HG03342 (cell line): ENCODE data around the gene LAMA4.
"Not testable (repeated sequence)": the region's sequence is repeated elsewhere in the genome, so short reads cannot be mapped to it uniquely, and the experiment has no call there.

ENCODE experiments used
- ATAC-seq: cut with Tn5 transposase; IDR thresholded peaks from one replicate; pipeline ENCODE4 v1.9.1; 2021; ENCODE audit warnings: mild to moderate bottlenecking, moderate library complexity; ENCODE audit not compliant: unreplicated experiment

The LAMA4 gene

DNA sequence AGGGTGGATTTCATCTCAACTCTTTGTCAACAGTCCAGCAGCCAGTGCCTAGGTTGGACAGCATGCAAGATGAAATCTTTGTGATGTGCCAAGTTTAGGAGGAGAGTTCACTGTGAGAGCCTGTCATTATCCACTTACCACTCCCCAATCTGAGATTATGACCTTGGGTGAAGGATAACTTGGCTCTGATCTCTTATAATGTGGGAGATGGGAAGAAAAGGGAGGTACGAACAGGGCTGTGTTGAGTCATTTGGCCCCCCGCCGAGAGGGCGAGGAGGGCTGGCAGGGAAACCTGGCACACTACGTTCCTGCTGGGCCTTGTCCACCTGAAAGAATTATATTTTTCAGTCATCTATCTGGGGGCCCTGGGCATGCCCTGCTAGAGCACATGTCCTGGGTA lies 35.8 kb downstream of the LAMA4 start:
- ATAC-seq, result no peak

DNA sequence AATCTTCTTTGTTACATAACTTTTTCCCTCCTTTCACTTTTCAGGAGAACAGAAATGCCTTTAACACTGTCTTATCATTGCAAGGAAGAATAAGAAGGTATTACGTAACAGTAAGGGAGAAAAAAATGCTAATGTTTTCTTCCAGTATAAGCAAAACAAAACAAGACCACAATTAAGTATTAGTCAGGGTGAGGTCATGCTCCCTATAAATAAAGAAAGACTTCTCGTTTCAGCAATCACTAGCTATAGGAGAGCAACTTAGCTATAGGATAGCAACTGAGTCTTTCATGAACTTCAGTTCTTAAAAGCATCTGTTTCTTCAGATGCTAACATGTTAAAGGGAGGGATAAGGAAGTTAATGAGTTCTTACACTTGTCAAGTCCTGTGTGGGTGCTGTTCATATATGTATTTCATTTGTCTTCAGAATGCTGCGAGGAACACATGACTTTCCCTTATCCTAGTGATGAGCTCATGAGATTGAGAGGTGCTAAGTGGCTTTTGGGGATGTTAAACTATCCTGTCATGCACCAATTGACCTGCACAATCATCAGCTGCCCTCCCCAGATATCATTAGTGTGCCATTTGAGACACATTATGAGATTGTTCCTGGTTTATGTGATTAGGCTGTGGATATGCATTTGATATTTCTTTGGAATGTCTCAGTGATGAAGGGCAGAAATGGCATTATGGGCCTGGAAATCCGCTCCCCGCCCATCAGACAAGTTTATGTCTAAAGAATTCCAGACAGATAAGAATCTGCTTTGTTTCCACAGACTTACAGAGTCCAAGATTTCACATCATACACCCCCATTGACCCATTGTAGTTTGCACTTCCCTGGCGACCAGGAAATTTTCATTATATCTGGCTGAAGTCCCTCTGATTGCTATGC lies 37.5 kb downstream of the LAMA4 start:
- ATAC-seq, result no peak

DNA sequence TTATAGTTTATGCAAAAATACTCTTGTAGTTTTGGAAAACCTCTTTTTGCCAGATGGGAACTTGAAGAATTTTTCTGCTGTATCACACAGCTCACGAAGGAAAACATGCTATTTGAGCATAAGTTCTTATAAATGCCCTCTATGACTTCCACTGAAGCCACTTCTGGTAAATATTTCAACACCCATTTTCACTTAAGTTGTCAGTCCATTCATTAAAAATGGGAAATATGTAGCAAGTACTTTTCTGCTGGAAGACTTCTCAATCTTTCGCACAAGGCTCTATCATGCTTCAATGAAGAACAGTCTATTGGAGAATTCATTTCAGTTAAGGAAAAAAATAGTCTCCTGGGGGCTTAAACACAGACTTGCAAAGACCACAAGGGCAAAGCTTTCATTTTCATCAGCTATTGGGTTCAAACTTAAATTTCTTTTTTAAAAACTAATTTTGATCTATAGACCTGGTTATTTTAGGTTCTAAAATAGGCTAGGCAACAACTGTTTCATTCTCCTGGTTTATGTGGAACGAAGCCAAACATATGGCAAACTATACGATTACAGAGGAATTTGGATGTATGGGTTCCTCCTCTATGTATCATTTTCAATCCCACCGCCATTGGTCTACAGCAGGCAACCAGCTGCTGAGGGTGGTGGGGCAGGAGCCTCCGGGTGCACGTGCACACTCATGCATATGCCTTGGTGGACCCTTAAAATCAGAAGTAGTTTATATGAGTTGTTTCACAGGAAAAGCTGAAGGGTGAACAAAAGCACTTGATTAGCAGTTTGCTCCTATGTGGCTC lies 38.7 kb downstream of the LAMA4 start:
- no peak for ATAC-seq

DNA sequence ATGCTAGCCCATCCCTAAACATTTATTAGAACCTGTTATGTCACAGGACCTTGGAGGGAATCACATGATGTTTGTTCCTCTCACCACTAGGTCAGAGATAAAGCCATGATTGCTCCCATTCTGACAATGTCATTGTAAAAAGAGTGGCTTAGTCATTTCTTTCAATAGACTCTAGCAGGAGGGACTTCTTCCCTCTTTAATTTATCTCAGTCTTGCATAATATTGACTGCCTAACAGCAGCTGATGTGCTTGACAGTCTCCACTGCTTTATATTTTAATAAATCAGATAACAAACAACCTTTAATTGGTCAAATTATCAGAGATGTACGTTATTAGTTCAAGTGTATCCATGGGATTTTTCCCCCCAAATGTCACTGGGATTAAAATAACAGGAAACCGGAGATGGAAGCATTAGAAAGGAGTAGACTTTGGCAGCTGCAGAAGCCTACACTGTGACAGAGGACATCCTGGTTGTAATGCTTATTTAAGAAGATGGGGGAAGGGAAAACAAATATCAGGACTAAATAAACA lies 39.6 kb downstream of the LAMA4 start:
- ATAC-seq, result no peak

DNA sequence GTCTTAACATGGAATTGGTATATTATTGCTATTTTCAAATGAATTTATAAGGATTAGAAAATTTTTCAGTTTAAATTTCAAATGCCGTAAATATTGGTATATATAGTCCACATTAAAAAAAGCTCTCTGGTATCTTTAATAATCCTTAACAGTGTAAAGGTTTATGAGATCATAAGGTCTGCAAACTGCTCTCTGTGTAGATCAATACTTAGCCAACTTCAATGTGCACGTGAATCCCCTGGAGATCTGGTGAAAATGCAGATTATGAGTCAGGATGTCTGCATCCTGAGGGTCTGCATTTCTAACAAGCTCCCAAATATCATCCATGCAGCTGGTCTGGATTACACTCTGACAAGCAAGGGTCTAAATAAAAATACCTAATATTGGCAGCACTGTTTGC lies 43.5 kb downstream of the LAMA4 start:
- no peak for ATAC-seq

DNA sequence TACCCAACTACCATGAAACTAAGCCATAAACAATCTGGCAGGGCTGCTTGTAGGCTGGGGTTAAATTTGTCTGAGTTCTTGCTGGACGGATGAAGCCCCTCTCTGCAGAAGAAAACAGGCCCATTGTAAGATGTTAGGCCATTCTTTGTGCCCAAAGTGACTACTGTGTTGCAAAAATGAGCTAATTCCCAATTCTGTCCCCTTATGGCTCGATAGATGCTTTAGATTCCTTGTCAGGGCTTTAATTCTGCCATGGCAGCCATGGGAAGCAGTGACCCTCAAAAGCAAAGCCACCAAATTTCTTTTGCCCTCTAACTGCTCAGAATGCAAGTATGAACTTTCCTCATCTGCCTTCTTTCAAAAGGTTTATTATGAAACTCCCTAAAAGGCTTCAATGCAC lies 45.2 kb downstream of the LAMA4 start:
- no peak for ATAC-seq

DNA sequence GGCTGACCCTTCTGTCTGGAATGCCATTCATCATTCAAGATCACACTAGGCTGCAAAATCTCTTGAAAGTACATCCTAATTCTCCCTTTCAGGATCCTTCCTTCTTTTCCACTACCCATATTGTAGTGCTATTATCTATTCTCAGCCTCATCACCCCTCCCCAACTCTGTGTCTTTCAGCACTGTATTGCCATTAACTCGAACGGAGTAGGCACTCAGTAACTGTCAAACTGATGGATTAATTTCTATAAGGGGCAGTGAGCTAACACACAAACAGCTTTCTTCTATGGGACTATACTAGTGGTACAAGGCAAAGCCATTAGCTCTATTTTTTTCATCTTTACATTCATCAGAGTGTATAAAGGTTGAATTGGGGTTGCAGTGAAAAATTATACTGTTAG lies 46.6 kb downstream of the LAMA4 start:
- ATAC-seq, result no peak

DNA sequence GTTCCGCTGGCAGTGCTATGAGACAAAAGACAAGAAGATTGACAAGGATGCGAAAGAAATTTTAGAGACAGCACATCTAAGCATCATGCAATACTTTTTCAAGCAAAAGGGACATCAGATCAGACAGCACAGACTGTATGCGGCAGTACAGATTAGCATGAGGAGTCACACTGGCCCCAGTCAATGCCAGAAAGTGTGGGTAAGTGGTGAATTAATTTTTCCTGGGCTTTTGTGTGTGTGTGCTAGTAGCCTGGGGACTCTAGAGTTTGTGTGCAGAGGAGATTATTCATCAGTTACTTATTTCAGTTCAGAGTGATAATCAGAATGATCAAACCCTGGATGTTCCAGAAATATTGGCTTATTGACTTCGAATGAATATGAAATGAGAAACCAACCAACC lies 47.2 kb downstream of the LAMA4 start:
- ATAC-seq, result no peak

DNA sequence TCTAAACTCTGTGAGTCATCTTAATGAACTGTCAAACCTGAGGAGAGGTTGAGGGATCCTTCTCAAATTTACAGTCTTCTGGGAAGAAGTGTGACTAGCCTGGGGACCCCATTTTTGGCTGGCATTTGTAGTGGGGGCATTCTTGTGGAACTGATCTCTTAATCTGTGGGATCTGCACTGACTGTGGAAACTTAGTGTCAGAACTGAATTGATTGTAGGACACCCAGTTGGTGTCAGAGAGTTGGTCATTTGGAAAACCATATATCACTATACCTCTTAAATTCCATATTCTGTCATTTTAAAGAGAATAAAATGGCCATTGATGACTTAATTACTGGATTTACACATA lies 48.3 kb downstream of the LAMA4 start:
- ATAC-seq, result no peak

DNA sequence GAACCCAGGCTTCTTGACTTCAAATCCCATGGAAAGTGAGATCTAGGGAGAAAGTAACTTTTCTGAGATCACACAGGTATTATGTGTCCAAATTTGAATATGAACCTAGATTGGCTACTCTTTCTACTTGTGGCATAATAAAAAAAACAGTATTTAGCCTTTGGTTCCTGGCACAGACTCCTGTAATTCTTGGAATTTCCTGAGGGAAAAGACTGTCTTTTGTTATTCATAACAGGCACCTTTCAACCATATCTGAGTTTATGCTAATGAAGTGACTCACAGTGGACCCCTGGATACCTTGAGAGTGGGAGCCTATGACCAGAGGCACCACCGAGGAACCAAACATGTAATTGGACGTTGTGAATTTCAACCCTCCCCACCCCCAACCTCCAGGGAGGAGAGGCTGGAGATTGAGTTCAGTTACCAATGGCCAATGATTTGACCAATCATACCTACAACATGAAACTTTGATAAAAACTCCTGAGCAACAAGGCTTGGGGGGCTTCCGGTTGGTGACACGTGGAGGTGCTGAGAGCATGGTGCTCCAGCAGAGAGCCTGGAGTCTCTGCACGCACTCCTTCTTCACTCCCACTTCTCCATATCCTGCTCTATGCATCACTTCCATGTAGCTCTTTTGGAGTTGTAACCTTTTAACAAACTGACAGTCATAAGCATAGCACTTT lies 48.8 kb downstream of the LAMA4 start:
- no peak for ATAC-seq

DNA sequence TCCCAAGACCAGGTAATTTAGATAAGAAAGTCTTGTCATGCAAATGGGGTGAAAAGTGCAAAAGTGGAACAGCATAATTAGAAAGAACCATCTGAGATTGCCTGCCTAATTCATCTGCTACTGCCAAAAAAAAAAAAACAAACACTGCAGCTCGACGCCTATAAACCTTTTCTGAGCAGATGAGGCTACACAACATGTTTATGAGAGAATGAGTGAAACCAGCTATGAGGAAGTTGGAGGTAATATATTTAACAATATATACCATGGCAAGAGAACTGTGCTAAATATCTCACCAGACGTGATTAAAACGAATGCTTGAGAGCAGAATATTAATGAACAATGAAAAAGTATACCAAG lies 50.0 kb downstream of the LAMA4 start:
- peak; percentile 37 for ATAC-seq

DNA sequence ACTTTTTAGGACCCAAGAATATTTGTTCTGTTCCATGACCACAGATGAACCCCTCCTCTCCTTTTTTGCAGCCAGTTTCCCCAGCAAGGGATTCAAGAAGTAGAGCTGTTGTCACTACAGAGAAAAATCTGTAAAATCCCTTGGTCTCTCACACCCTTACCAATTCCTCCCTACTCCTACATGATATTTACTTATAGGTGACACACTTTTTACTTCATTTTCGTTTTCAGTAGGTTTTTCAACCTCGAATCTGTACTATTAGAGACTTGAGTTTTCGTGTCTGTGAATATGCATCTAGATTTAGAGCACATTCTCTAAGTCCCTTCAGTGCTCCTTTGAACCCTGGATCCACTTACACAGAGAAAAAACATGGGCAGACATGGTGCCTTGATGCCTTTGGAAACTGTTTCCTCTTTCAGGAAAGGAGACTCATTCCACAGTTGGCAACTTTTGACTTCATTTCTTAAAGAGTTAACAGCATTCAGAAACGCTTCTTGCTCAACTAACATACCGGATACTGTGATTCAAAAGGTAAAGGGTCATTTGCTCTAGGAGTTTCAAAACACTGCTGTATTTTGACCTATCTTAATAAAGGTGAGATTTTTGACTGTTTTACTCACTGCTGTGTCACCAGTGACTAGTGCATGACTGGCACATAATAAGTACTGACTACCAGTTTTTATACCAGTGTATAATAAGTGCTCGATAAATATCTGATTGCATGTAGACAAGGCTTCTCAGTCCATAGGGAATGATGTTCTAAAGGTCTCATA lies 50.6 kb downstream of the LAMA4 start:
- ATAC-seq, result peak; percentile 61

DNA sequence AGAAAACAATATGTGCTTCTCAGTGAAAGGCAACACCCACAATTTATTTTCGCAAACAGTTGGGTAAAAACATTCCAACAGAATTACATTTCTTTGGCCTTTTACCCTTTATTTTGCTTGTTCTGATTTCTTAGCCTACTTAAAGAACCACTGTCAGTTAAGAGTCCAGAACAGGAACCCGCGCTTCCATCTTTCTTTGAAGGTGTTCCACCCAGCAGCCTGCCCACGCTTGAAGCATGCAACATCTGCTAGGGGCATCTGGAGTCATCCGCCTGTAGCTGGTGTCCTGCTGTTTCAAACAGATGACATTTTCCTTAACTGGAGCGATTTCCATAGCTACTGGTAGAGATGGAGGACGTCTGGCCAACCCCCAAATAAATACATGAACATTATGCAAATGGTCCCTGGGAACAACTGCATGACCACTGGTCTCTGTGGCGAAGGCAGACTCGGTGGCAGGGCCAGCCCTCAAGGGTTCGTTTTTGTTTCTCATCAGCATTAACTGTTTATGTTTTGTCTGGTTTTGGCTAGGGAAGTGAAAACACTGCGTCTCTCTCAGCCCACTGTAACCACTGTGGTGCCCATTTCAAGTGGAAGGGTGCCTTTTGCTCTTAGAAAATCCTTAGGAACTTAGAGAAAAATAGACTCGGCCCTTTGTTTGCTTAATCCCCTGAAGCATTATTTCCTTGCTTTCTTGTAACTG lies 51.6 kb downstream of the LAMA4 start:
- peak; percentile 85 for ATAC-seq

DNA sequence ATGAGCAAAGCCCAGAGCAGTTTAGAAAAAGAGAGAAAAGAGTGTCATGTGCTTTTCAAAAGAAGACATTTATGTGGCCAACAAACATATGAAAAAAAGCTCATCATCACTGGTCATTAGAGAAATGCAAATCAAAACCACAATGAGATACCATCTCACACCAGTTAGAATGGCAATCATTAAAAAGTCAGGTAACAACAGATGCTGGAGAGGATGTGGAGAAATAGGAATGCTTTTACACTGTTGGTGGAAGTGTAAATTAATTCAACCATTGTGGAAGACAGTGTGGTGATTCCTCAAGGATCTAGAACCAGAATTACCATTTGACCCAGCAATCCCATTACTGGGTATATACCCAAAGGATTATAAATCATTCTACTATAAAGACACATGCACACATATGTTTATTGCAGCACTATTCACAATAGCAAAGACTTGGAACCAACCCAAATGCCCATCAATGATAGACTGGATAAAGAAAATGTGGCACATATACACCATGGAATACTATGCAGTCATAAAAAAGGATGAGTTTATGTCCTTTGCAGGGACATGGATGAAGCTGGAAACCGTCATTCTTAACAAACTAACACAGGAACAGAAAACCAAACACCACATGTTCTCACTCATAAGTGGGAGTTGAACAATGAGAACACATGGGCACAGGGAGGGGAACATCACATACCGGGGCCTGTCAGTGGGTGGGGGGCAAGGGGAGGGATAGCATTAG lies 54.0 kb downstream of the LAMA4 start:
- ATAC-seq, result not testable (repeated sequence)

DNA sequence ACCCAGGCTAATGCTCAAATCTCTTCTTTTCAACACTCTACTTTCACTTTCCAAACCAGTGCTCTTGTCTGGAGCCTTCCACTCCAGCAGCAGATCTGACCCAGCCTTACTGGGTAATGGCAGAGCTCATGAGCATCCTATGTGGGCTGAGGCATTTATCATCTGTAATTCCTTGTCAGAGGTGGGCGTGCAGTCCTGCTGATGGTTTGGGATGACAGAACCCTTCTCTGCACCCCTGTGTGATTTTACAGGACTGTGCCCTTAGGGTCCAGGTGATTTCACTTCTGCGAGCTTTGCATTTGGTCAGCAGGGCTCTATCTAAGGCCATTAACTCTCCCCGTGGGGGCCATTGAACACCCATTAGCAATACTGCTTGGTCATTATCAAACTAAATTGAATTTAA lies 55.4 kb downstream of the LAMA4 start:
- ATAC-seq, result no peak

DNA sequence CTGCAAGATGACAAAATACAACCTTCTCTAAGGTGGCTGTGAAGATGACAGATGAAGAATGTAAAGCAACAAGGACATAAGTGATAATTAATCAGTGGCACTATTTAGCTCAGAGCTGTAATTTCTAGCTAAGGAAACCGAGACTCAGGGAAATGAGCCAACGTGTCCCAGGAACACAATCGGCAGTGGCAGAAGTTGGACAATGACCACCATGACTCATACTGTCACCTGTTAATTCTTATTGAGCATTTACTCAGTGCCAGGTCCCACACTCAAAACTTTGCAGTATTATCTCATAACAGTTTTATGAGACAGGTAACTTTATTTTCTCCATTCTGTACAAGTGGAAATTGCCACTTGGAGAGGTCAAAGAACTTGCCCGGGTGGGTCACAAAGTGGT lies 55.8 kb downstream of the LAMA4 start:
- no peak for ATAC-seq

DNA sequence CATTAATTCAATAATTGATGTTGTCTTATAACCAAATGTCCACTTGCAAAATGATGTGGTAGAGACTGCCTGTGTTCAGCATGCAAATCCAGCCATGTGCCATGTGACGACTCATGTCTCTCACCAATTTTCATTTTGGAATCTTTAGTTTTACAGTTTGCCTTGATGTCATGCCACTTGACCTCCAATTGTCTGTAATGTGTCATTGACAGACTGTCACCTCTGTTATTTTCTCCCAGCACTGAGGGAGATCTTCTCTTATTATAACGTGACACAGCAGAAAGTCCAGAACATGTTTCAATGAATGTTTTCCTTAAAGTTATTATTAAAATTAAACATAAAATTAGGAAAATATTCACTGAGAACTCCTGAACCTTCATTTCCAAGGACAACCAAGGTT lies 56.7 kb downstream of the LAMA4 start:
- ATAC-seq, result no peak

DNA sequence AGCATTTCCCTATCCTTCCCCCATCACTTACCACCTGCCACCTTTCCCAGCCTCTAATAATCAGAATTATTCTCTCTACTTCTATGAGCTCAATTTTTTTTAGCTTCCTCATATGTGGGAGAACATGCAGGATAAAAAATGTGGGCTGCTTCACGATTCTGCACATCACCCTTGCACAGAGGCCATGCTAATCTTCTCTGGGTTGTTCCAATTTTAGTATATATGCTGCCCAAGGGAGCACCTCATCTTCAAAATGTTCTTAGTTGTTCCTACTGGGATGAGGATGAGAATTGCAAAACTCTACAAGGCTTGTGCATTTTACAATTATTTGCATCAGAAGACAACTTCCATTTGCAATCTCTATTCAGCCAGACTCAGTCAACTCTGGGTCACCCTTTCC lies 58.1 kb downstream of the LAMA4 start:
- no peak for ATAC-seq

DNA sequence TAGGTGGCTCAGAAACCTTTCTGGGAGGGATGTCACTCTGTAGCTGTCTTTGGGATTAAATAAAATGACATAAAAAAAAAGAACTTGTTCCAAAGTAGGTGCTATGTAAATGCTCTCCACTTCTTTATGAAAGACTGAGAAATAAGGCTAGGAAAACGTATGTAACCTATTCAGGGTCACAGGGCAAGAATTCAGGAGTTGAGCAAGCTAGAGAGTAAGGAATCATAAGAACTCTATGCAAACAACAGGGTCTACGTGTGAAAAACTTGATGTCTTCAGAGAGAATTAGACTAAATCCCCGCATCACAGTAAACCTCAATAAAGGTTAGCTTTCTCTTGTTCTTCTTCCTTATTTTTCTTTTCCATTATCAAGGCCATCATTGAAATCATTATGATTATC lies 59.2 kb downstream of the LAMA4 start:
- no peak for ATAC-seq

DNA sequence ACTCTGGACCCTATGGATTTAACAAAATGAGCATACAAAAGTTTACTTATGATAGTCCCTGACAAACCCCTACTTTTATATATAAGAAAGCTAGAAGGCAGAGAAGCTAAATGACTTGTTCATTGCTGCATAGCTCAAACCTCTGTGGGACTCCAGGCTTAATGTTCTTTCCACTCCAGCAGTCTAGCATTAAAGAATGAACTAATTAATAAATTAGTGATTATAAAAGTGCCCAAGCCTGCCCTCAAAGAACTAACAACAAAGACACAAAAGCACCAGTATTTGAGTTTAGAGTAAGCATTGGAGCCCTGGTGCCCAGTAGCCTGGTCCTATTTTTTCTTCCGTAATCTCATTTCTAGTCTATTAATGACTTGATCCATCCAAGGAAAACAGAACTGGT lies 59.9 kb downstream of the LAMA4 start:
- no peak for ATAC-seq
